ENCODE results near the gene CHMP4A. TPM values are rescaled to one million over a fixed set of nuclear protein-coding genes. Genes with fewer than 3 reads are reported as not detected.

The CHMP4A gene
- total RNA-seq, 1 experiment from 2014 or later, result 32.7 TPM

DNA sequence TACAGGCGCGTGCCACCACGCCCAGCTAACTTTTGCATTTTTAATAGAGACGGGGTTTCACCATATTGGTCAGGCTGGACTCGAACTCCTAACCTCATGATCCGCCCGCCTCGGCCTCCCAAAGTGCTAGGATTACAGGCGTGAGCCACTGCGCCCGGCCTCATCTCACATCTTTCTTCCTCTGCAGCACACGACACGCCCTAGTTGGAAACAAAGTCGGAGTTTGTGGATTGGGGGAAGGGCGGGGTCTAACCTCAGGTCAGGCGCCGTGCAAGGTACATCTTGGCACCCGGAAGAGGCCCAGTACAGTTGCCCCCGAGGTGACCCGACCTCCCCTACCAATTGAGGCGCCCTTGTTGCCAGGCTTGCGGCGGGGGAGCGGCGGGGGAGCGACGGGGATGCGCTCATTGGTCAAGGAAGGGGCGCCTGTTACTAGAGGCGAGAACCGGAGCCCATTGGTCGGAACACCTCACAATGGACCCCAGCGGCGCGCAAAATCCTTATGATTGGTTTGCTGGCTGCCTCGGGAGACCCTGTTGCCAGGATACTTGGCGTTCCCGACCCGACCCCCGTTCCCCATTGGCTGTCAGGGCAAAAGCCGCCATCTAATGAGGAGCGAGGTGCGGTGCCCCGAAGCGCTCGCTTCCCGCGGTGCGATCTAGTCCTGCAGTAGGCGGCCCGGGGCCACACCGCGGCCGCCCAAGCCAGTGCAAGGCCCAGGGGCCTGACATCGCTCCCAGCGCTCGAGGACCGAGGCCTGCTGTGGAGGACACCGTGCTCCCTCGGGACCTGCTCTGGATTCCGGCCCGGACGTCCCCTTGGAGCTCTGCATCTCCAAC is 41.6 kb downstream of the CHMP4A start, which contains the start of gene REC8 (continued):
- TF ChIP-seq CREM (CRISPR knock-in tag; IDR thresholded peaks at IDR 0.05), result 0 out of 2 replicates have a peak, but pooled peaks have one; percentile 62
- no peak for TF ChIP-seq ZNF416 (CRISPR knock-in tag; IDR thresholded peaks at IDR 0.05)
- no peak for TF ChIP-seq MXD4 (CRISPR knock-in tag; IDR thresholded peaks at IDR 0.05; ENCODE audit: borderline replicate concordance)
- TF ChIP-seq, protein P1, sequence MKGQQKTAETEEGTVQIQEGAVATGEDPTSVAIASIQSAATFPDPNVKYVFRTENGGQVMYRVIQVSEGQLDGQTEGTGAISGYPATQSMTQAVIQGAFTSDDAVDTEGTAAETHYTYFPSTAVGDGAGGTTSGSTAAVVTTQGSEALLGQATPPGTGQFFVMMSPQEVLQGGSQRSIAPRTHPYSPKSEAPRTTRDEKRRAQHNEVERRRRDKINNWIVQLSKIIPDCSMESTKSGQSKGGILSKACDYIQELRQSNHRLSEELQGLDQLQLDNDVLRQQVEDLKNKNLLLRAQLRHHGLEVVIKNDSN (CRISPR knock-in tag; IDR thresholded peaks at IDR 0.05), result no peak
- no peak for TF ChIP-seq GABPB1 (CRISPR knock-in tag; IDR thresholded peaks at IDR 0.05)
- TF ChIP-seq, protein P2, sequence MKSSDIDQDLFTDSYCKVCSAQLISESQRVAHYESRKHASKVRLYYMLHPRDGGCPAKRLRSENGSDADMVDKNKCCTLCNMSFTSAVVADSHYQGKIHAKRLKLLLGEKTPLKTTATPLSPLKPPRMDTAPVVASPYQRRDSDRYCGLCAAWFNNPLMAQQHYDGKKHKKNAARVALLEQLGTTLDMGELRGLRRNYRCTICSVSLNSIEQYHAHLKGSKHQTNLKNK (CRISPR knock-in tag; IDR thresholded peaks at IDR 0.05), result no peak
- TF ChIP-seq, protein P3, sequence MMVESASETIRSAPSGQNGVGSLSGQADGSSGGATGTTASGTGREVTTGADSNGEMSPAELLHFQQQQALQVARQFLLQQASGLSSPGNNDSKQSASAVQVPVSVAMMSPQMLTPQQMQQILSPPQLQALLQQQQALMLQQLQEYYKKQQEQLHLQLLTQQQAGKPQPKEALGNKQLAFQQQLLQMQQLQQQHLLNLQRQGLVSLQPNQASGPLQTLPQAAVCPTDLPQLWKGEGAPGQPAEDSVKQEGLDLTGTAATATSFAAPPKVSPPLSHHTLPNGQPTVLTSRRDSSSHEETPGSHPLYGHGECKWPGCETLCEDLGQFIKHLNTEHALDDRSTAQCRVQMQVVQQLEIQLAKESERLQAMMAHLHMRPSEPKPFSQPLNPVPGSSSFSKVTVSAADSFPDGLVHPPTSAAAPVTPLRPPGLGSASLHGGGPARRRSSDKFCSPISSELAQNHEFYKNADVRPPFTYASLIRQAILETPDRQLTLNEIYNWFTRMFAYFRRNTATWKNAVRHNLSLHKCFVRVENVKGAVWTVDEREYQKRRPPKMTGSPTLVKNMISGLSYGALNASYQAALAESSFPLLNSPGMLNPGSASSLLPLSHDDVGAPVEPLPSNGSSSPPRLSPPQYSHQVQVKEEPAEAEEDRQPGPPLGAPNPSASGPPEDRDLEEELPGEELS (CRISPR knock-in tag; IDR thresholded peaks at IDR 0.05), result peak; percentile 17; the same call in 1 of the 2 replicates
- no peak for TF ChIP-seq SMAD3 (CRISPR knock-in tag; IDR thresholded peaks at IDR 0.05; ENCODE audit: borderline replicate concordance)
- TF ChIP-seq, protein P4, sequence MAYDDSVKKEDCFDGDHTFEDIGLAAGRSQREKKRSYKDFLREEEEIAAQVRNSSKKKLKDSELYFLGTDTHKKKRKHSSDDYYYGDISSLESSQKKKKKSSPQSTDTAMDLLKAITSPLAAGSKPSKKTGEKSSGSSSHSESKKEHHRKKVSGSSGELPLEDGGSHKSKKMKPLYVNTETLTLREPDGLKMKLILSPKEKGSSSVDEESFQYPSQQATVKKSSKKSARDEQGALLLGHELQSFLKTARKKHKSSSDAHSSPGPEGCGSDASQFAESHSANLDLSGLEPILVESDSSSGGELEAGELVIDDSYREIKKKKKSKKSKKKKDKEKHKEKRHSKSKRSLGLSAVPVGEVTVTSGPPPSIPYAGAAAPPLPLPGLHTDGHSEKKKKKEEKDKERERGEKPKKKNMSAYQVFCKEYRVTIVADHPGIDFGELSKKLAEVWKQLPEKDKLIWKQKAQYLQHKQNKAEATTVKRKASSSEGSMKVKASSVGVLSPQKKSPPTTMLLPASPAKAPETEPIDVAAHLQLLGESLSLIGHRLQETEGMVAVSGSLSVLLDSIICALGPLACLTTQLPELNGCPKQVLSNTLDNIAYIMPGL (CRISPR knock-in tag; IDR thresholded peaks at IDR 0.05), result no peak
- TF ChIP-seq GRHL2 (CRISPR knock-in tag; IDR thresholded peaks at IDR 0.05; ENCODE audit: insufficient replicate concordance, severe bottlenecking), result no peak
- TF ChIP-seq, protein P5, sequence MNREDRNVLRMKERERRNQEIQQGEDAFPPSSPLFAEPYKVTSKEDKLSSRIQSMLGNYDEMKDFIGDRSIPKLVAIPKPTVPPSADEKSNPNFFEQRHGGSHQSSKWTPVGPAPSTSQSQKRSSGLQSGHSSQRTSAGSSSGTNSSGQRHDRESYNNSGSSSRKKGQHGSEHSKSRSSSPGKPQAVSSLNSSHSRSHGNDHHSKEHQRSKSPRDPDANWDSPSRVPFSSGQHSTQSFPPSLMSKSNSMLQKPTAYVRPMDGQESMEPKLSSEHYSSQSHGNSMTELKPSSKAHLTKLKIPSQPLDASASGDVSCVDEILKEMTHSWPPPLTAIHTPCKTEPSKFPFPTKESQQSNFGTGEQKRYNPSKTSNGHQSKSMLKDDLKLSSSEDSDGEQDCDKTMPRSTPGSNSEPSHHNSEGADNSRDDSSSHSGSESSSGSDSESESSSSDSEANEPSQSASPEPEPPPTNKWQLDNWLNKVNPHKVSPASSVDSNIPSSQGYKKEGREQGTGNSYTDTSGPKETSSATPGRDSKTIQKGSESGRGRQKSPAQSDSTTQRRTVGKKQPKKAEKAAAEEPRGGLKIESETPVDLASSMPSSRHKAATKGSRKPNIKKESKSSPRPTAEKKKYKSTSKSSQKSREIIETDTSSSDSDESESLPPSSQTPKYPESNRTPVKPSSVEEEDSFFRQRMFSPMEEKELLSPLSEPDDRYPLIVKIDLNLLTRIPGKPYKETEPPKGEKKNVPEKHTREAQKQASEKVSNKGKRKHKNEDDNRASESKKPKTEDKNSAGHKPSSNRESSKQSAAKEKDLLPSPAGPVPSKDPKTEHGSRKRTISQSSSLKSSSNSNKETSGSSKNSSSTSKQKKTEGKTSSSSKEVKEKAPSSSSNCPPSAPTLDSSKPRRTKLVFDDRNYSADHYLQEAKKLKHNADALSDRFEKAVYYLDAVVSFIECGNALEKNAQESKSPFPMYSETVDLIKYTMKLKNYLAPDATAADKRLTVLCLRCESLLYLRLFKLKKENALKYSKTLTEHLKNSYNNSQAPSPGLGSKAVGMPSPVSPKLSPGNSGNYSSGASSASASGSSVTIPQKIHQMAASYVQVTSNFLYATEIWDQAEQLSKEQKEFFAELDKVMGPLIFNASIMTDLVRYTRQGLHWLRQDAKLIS (CRISPR knock-in tag; IDR thresholded peaks at IDR 0.05; ENCODE audit: borderline replicate concordance), result no peak
- no peak for TF ChIP-seq RELA (CRISPR knock-in tag; IDR thresholded peaks at IDR 0.05; ENCODE audit: borderline replicate concordance)
- no peak for TF ChIP-seq HMGA2 (CRISPR knock-in tag; IDR thresholded peaks at IDR 0.05)
- TF ChIP-seq ZNF396 (CRISPR knock-in tag; IDR thresholded peaks at IDR 0.05; ENCODE audit: borderline replicate concordance), result no peak
- no peak for TF ChIP-seq ZBTB21 (CRISPR knock-in tag; IDR thresholded peaks at IDR 0.05; ENCODE audit: borderline replicate concordance)
- TF ChIP-seq NFE2L1 (CRISPR knock-in tag; IDR thresholded peaks at IDR 0.05), result no peak
- TF ChIP-seq, protein P6, sequence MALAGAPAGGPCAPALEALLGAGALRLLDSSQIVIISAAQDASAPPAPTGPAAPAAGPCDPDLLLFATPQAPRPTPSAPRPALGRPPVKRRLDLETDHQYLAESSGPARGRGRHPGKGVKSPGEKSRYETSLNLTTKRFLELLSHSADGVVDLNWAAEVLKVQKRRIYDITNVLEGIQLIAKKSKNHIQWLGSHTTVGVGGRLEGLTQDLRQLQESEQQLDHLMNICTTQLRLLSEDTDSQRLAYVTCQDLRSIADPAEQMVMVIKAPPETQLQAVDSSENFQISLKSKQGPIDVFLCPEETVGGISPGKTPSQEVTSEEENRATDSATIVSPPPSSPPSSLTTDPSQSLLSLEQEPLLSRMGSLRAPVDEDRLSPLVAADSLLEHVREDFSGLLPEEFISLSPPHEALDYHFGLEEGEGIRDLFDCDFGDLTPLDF (CRISPR knock-in tag; IDR thresholded peaks at IDR 0.05), result 0 out of 2 replicates have a peak, but pooled peaks have one; percentile 51
- TF ChIP-seq GTF2I (CRISPR knock-in tag; conservative IDR thresholded peaks at IDR 0.05), result peak; percentile 76
- TF ChIP-seq, protein P7, sequence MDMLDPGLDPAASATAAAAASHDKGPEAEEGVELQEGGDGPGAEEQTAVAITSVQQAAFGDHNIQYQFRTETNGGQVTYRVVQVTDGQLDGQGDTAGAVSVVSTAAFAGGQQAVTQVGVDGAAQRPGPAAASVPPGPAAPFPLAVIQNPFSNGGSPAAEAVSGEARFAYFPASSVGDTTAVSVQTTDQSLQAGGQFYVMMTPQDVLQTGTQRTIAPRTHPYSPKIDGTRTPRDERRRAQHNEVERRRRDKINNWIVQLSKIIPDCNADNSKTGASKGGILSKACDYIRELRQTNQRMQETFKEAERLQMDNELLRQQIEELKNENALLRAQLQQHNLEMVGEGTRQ (CRISPR knock-in tag; IDR thresholded peaks at IDR 0.05), result no peak
- no peak for TF ChIP-seq MYBL2 (CRISPR knock-in tag; IDR thresholded peaks at IDR 0.05)
- TF ChIP-seq ZNF423 (CRISPR knock-in tag; IDR thresholded peaks at IDR 0.05), result no peak
- no peak for TF ChIP-seq ZNF219 (CRISPR knock-in tag; IDR thresholded peaks at IDR 0.05; ENCODE audit: borderline replicate concordance)
- TF ChIP-seq SOX15 (CRISPR knock-in tag; IDR thresholded peaks at IDR 0.05), result no peak
- no peak for TF ChIP-seq FOXJ3 (CRISPR knock-in tag; IDR thresholded peaks at IDR 0.05; ENCODE audit: borderline replicate concordance)
- TF ChIP-seq ZNF232 (CRISPR knock-in tag; IDR thresholded peaks at IDR 0.05), result no peak
- no peak for TF ChIP-seq ZNF263 (CRISPR knock-in tag; IDR thresholded peaks at IDR 0.05; ENCODE audit: low read depth)
- TF ChIP-seq, protein P8, sequence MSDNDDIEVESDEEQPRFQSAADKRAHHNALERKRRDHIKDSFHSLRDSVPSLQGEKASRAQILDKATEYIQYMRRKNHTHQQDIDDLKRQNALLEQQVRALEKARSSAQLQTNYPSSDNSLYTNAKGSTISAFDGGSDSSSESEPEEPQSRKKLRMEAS (CRISPR knock-in tag; IDR thresholded peaks at IDR 0.05), result peak; percentile 85; the same call in 1 of the 2 replicates
